HFFc6 (cell line): ENCODE measurements around the gene BIRC7. TPM values are rescaled to one million over a fixed set of nuclear protein-coding genes. Genes with fewer than 3 reads are reported as not detected.
A peak's percentile ranks its signal among the peaks of the same experiment; 100 is the strongest.

Experiments
- DNase-seq: peaks from one replicate; pipeline ENCODE4 v3.0.0-alpha.2; 2018
- H3K27ac Mint-ChIP-seq: 2 replicates; pipeline ENCODE4 v1.8.0; 2020; ENCODE audit warnings: mild to moderate bottlenecking, mixed read lengths
- H3K27me3 Mint-ChIP-seq: 2 replicates; pipeline ENCODE4 v1.8.0; 2021; ENCODE audit warnings: mild to moderate bottlenecking, moderate library complexity, mixed read lengths; ENCODE audit not compliant: insufficient read depth
- H3K36me3 Mint-ChIP-seq: 2 replicates; pipeline ENCODE4 v1.8.0; 2021; ENCODE audit warnings: low read depth, mixed read lengths
- H3K4me1 Mint-ChIP-seq: 2 replicates; pipeline ENCODE4 v1.8.0; 2020; ENCODE audit warnings: low read depth, mixed read lengths
- H3K4me3 Mint-ChIP-seq: 2 replicates; pipeline ENCODE4 v1.8.0; 2020; ENCODE audit warnings: mild to moderate bottlenecking, moderate library complexity, mixed read lengths
- H3K9me3 Mint-ChIP-seq: 2 replicates; pipeline ENCODE4 v1.8.0; 2020; ENCODE audit warnings: mild to moderate bottlenecking, mixed read lengths
- total RNA-seq, 6 experiments: library from RNA; stranded (reverse); fragmentation: NEBNext Ultra II Directional; extraction: Animal tissue kit (Norgen Biotek cat#: 25700); gene quantifications; 2 replicates in 1 of 6; 3 replicates in 5 of 6; pipeline ENCODE4 v1.2.3, GENCODE V29; 2021
- TF ChIP-seq, protein P1 (sequence below): fragments of 200-600 bp; sonication (generic); IDR thresholded peaks from 2 replicates; pipeline ENCODE4 v1.5.0; 2021; ENCODE audit warnings: antibody characterized with exemption, mild to moderate bottlenecking

Gene BIRC7
- total RNA-seq, 6 experiments from 2014 or later = not detected

DNA sequence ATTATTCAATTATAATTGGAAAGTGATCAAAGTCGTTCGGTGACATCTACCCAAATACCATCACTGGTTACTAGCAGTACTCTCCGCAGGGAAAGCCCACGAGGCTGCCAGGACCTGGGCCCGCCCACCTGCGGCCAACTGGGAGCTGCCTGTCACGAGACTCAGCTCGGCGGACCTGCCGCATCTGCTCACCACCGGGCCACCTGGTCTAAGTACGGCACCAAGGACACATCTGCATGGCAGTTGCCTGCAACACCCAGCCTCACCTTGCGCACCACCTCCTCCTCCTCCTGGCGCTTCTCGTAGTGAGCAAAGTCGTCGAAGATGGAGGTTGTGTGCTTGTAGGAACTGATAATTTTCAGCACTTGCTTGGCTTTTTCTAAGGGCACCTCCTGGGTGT, 33.7 kb upstream of the BIRC7 start:
- no peaks in the 10 kb centered on the region for H3K9me3 Mint-ChIP-seq
- no peak overlapping the region for H3K4me3 Mint-ChIP-seq
- no peak overlapping the region for H3K27ac Mint-ChIP-seq
- DNase-seq = no peak
- peaks cover 20% of the 10 kb centered on the region for H3K4me1 Mint-ChIP-seq
- H3K27me3 Mint-ChIP-seq = no peaks in the 10 kb centered on the region; the same call in 1 of the 2 replicates
- TF ChIP-seq, protein P1, sequence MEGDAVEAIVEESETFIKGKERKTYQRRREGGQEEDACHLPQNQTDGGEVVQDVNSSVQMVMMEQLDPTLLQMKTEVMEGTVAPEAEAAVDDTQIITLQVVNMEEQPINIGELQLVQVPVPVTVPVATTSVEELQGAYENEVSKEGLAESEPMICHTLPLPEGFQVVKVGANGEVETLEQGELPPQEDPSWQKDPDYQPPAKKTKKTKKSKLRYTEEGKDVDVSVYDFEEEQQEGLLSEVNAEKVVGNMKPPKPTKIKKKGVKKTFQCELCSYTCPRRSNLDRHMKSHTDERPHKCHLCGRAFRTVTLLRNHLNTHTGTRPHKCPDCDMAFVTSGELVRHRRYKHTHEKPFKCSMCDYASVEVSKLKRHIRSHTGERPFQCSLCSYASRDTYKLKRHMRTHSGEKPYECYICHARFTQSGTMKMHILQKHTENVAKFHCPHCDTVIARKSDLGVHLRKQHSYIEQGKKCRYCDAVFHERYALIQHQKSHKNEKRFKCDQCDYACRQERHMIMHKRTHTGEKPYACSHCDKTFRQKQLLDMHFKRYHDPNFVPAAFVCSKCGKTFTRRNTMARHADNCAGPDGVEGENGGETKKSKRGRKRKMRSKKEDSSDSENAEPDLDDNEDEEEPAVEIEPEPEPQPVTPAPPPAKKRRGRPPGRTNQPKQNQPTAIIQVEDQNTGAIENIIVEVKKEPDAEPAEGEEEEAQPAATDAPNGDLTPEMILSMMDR = no peak
- H3K36me3 Mint-ChIP-seq = peaks cover 18% of the 10 kb centered on the region; the same call in 1 of the 2 replicates

DNA sequence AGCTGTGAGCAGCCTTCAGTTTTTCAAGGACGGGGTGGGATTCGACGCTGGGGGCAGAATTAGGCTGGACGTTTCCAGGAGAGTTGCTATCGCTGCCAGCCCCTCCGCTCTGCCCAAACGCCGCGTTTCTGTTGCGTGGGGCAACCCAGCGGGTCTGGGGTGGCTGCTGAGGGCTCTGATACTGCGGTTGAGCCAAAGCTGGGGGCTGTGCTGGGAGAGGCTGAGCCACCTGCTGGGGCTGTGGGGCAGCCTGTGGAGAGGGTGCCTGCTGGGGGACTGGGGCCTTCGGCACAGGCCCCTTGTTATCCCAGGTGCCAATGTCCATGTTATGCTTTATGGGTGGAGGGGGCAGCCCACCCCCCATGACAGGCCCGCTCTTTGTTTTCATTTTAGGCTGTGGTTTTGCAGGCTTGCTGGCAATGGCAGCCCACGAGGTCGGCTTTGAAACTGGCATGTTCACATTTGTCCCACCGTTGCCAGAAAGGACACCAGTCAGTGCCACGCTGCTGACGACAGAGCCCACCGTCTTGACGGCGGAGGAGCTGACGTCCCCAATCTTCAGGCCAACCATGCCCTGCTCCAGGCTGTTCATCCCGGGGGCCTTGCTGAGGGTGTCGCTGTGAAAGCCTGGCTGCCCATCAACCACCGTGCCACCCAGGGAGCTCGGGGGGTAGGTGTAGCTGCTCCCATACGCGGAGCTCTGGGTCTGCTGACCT, 32.7 kb upstream of the BIRC7 start:
- no peaks in the 10 kb centered on the region for H3K9me3 Mint-ChIP-seq
- H3K4me3 Mint-ChIP-seq = no peak overlapping the region
- no peak overlapping the region for H3K27ac Mint-ChIP-seq
- TF ChIP-seq, protein P1 = no peak
- H3K27me3 Mint-ChIP-seq = no peaks in the 10 kb centered on the region; the same call in 1 of the 2 replicates
- peaks cover 18% of the 10 kb centered on the region; the same call in 1 of the 2 replicates for H3K36me3 Mint-ChIP-seq
- no peak for DNase-seq
- peaks cover 30% of the 10 kb centered on the region for H3K4me1 Mint-ChIP-seq

DNA sequence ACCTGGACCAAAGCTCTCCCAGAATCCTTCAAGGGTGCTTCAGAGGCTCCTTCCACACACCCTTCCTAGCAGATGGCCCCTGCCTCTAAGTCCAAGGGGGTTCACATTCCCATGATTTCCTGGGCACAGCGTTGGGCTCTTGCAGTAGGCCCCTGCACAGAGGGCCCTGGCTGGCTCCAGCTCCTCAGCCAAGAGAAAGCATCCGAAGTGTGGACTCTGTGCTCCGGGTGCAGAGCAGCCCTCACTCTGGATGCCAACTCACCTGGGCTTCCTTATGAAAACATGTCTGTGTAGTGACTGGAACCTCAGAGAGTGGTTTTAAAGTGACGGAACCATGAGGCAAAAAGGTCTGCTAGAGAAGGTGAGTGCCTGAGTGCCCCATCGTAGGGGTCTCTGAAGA, 31.3 kb upstream of the BIRC7 start:
- H3K27me3 Mint-ChIP-seq = no peaks in the 10 kb centered on the region; the same call in 1 of the 2 replicates
- peaks cover 22% of the 10 kb centered on the region; the same call in 1 of the 2 replicates for H3K36me3 Mint-ChIP-seq
- no peak for DNase-seq
- no peak overlapping the region for H3K27ac Mint-ChIP-seq
- H3K4me1 Mint-ChIP-seq = peaks cover 24% of the 10 kb centered on the region
- H3K4me3 Mint-ChIP-seq = no peak overlapping the region
- TF ChIP-seq, protein P1 = no peak
- H3K9me3 Mint-ChIP-seq = no peaks in the 10 kb centered on the region

DNA sequence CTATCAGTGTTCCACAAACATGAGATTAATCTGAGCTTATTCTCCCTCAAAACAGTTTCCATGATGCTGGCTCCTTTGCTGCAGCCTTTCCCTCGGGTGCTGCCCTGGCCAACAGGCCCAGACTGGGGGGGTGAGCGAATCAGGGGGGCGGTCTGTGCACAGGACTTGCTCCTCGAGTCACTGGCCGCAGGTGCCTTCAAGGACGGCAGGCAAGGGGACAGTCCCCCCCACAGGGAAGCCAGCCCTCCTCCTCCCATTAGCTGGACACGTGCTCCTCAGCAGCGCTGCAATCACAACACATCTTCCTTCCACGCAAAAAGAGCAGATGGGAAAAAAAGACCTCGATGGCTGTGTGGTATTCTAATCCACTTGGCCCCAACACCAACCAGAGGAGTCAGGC, 29.8 kb upstream of the BIRC7 start:
- H3K27me3 Mint-ChIP-seq = no peaks in the 10 kb centered on the region; the same call in 1 of the 2 replicates
- H3K27ac Mint-ChIP-seq = peak overlapping the region; percentile 20; the same call in 1 of the 2 replicates
- no peak overlapping the region for H3K4me3 Mint-ChIP-seq
- DNase-seq = no peak
- H3K4me1 Mint-ChIP-seq = peaks cover 24% of the 10 kb centered on the region
- peaks cover 22% of the 10 kb centered on the region; the same call in 1 of the 2 replicates for H3K36me3 Mint-ChIP-seq
- TF ChIP-seq, protein P1 = no peak
- no peaks in the 10 kb centered on the region for H3K9me3 Mint-ChIP-seq

DNA sequence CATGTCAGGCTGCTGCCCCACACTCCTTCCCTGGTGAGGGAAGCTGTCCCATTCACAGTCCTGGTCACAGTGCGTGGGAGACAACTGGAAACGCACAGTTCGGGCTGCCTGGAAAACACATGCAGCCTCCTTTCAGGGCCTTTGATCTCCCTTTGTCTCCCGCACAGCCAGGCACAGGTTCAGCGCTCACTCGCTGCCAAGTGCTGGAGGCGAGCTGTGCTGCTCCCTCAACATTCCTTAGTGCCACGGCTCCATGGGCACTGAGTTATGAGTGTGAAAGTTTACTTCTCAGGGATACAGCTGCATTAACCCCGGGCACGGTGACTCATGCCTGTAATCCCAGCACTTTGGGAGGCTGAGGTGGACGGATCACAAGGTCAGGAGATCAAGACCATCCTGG, 28.8 kb upstream of the BIRC7 start:
- peaks cover 16% of the 10 kb centered on the region; the same call in 1 of the 2 replicates for H3K36me3 Mint-ChIP-seq
- H3K4me3 Mint-ChIP-seq = no peak overlapping the region
- H3K27me3 Mint-ChIP-seq = no peaks in the 10 kb centered on the region; the same call in 1 of the 2 replicates
- no peaks in the 10 kb centered on the region for H3K9me3 Mint-ChIP-seq
- peak; percentile 49 for DNase-seq
- peak overlapping the region; percentile 70; the same call in 1 of the 2 replicates for H3K27ac Mint-ChIP-seq
- peaks cover 25% of the 10 kb centered on the region for H3K4me1 Mint-ChIP-seq
- TF ChIP-seq, protein P1 = no peak
